Lower leg skin (tissue), 3 donors: Measurements from ENCODE around the gene SLC35A3.

ENCODE experiments used
- CTCF ChIP-seq, 3 donors: fragments of 450-650 bp; IDR thresholded peaks; one replicate each; pipeline ENCODE4 v1.5.1; 2016; ENCODE audit warnings: antibody characterized with exemption in 3 of 3, mild to moderate bottlenecking in 3 of 3, moderate library complexity in 2 of 3
- POLR2A ChIP-seq, 2 donors: fragments of 450-650 bp; IDR thresholded peaks; one replicate each; pipeline ENCODE4 v1.6.1; 2016 to 2017; ENCODE audit warnings: antibody characterized with exemption in 2 of 2, mild to moderate bottlenecking in 1 of 2, moderate library complexity in 1 of 2

- TF ChIP-seq CTCF (IDR thresholded peaks at IDR 0.05) (no peak), POLR2A (IDR thresholded peaks at IDR 0.05) (no peak)
These were observed 33.7 kb upstream of the SLC35A3 start for GRCh38 chr1:99936071-99936470.
